ENCODE data around the gene DOP1A. TPM values are rescaled to one million over a fixed set of nuclear protein-coding genes. Genes with fewer than 3 reads are reported as not detected.

Gene DOP1A
- total RNA-seq, 1 donor from 2014 or later = 18.1 TPM

- H3K4me1 ChIP-seq = peaks cover 17% of the 10 kb centered on the region
- H3K9me3 ChIP-seq (replicated peaks) = no peaks in the 10 kb centered on the region
- TF ChIP-seq CTCF (IDR thresholded peaks at IDR 0.05; ENCODE audit: borderline replicate concordance) = no peak
- intact Hi-C loops (cut with micrococcal nuclease) = no loop called here
- DNase-seq = no peak
- no peaks in the 10 kb centered on the region for H3K27me3 ChIP-seq (ENCODE audit: low read depth)
- H3K4me3 ChIP-seq = peak overlapping the region; percentile 19
- peak overlapping the region; percentile 40 for H3K27ac ChIP-seq (replicated peaks)
- peaks cover 79% of the 10 kb centered on the region for H3K36me3 ChIP-seq
These were observed 88.3 kb downstream of the DOP1A start for GRCh38 chr6:83155794-83156193.

- Histone ChIP-seq H3K9me3 (replicated peaks) (no peaks in the 10 kb centered on the region), H3K27ac (replicated peaks) (no peak overlapping the region), H3K36me3 (peaks cover 74% of the 10 kb centered on the region), H3K27me3 (ENCODE audit: low read depth) (no peaks in the 10 kb centered on the region), H3K4me3 (no peak overlapping the region), H3K4me1 (peaks cover 15% of the 10 kb centered on the region)
- TF ChIP-seq CTCF (IDR thresholded peaks at IDR 0.05; ENCODE audit: borderline replicate concordance) = no peak
- no peak for DNase-seq
- intact Hi-C loops (cut with micrococcal nuclease) = no loop called here
These were observed 92.7 kb downstream of the DOP1A start for GRCh38 chr6:83160167-83160566.

GRCh38 chr6:83167726-83168278 is 100.3 kb downstream of the DOP1A start:
- intact Hi-C loops (cut with micrococcal nuclease) = no loop called here

GRCh38 chr6:83168556-83168955 is 101.1 kb downstream of the DOP1A start:
- H3K4me3 ChIP-seq = no peak overlapping the region
- no peaks in the 10 kb centered on the region for H3K9me3 ChIP-seq (replicated peaks)
- peaks cover 100% of the 10 kb centered on the region for H3K36me3 ChIP-seq
- no peak overlapping the region for H3K27ac ChIP-seq (replicated peaks)
- no peak for DNase-seq
- no peaks in the 10 kb centered on the region for H3K27me3 ChIP-seq (ENCODE audit: low read depth)
- intact Hi-C loops (cut with micrococcal nuclease) = no loop called here
- no peak for TF ChIP-seq CTCF (IDR thresholded peaks at IDR 0.05; ENCODE audit: borderline replicate concordance)
- H3K4me1 ChIP-seq = no peaks in the 10 kb centered on the region

More at GRCh38 chr6:83167726-83168278, 100.3 kb downstream of the DOP1A start:
- Histone ChIP-seq H3K27me3 (ENCODE audit: low read depth) (no peaks in the 10 kb centered on the region), H3K9me3 (replicated peaks) (no peaks in the 10 kb centered on the region), H3K4me3 (no peak overlapping the region), H3K27ac (replicated peaks) (no peak overlapping the region), H3K36me3 (peaks cover 100% of the 10 kb centered on the region), H3K4me1 (no peaks in the 10 kb centered on the region)
- DNase-seq = no peak
- TF ChIP-seq CTCF (IDR thresholded peaks at IDR 0.05; ENCODE audit: borderline replicate concordance) = no peak

GRCh38 chr6:83169106-83169505 is 101.6 kb downstream of the DOP1A start:
- Histone ChIP-seq H3K4me3 (no peak overlapping the region), H3K27me3 (ENCODE audit: low read depth) (no peaks in the 10 kb centered on the region), H3K27ac (replicated peaks) (no peak overlapping the region), H3K4me1 (no peaks in the 10 kb centered on the region), H3K9me3 (replicated peaks) (no peaks in the 10 kb centered on the region), H3K36me3 (peaks cover 100% of the 10 kb centered on the region)
- no peak for TF ChIP-seq CTCF (IDR thresholded peaks at IDR 0.05; ENCODE audit: borderline replicate concordance)
- DNase-seq = no peak
- intact Hi-C loops (cut with micrococcal nuclease) = no loop called here

All from left ventricle myocardium inferior (tissue), 1 donor.